ENCODE measurements around the gene LRFN2. TPM values are rescaled to one million over a fixed set of nuclear protein-coding genes. Genes with fewer than 3 reads are reported as not detected.

LRFN2 gene
- total and polyA plus RNA-seq, 2 donors from 2014 or later = not detected

GRCh38 chr6:40387127-40387870 is 199.9 kb downstream of the LRFN2 start:
- TF ChIP-seq CTCF (IDR thresholded peaks at IDR 0.05; ENCODE audit: borderline replicate concordance, extremely low read depth, insufficient read depth) = no peak
- Histone ChIP-seq H3K27me3 (ENCODE audit: control insufficient read depth, insufficient read depth, low read length) (no peaks in the 10 kb centered on the region), H3K36me3 (ENCODE audit: control insufficient read depth in 2 of 3, insufficient read depth in 3 of 3, low read length in 3 of 3) (no peaks in the 10 kb centered on the region), H3K27ac (ENCODE audit: low read depth in 2 of 2, low read length in 2 of 2) (no peak overlapping the region), H3K4me1 (ENCODE audit: control insufficient read depth in 2 of 3, insufficient read depth in 2 of 3, low read depth in 1 of 3, low read length in 3 of 3) (no peaks in the 10 kb centered on the region), H3K4me3 (ENCODE audit: low read length in 3 of 3) (no peak overlapping the region), H3K9ac (ENCODE audit: low read length in 3 of 3) (no peak overlapping the region), H3K9me3 (ENCODE audit: control insufficient read depth in 2 of 3, insufficient read depth in 1 of 3, low read length in 3 of 3) (no peaks in the 10 kb centered on the region)
- FAIRE-seq (no peak), DNase-seq (no peak)
- intact Hi-C loops (cut with DNase I) = no loop called here

- Histone ChIP-seq H3K4me1 (ENCODE audit: control insufficient read depth in 2 of 3, insufficient read depth in 2 of 3, low read depth in 1 of 3, low read length in 3 of 3) (no peaks in the 10 kb centered on the region), H3K36me3 (ENCODE audit: control insufficient read depth in 2 of 3, insufficient read depth in 3 of 3, low read length in 3 of 3) (no peaks in the 10 kb centered on the region), H3K27me3 (ENCODE audit: control insufficient read depth, insufficient read depth, low read length) (no peaks in the 10 kb centered on the region), H3K4me3 (ENCODE audit: low read length in 3 of 3) (no peak overlapping the region), H3K27ac (ENCODE audit: low read depth in 2 of 2, low read length in 2 of 2) (no peak overlapping the region), H3K9ac (ENCODE audit: low read length in 3 of 3) (no peak overlapping the region), H3K9me3 (ENCODE audit: control insufficient read depth in 2 of 3, insufficient read depth in 1 of 3, low read length in 3 of 3) (no peaks in the 10 kb centered on the region)
- intact Hi-C loops (cut with DNase I) = no loop called here
- no peak for TF ChIP-seq CTCF (IDR thresholded peaks at IDR 0.05; ENCODE audit: borderline replicate concordance, extremely low read depth, insufficient read depth)
- no peak for FAIRE-seq
- DNase-seq = no peak
Observed at GRCh38 chr6:40386200-40386599, 201.0 kb downstream of the LRFN2 start.

GRCh38 chr6:40383348-40384115 is 203.6 kb downstream of the LRFN2 start:
- Histone ChIP-seq H3K4me1 (ENCODE audit: control insufficient read depth in 2 of 3, insufficient read depth in 2 of 3, low read depth in 1 of 3, low read length in 3 of 3) (no peaks in the 10 kb centered on the region), H3K36me3 (ENCODE audit: control insufficient read depth in 2 of 3, insufficient read depth in 3 of 3, low read length in 3 of 3) (no peaks in the 10 kb centered on the region), H3K27ac (ENCODE audit: low read depth in 2 of 2, low read length in 2 of 2) (no peak overlapping the region), H3K27me3 (ENCODE audit: control insufficient read depth, insufficient read depth, low read length) (no peaks in the 10 kb centered on the region), H3K9me3 (ENCODE audit: control insufficient read depth in 2 of 3, insufficient read depth in 1 of 3, low read length in 3 of 3) (no peaks in the 10 kb centered on the region), H3K4me3 (ENCODE audit: low read length in 3 of 3) (no peak overlapping the region), H3K9ac (ENCODE audit: low read length in 3 of 3) (no peak overlapping the region)
- FAIRE-seq (no peak), DNase-seq (no peak)
- intact Hi-C loops (cut with DNase I) = no loop called here
- TF ChIP-seq CTCF (IDR thresholded peaks at IDR 0.05; ENCODE audit: borderline replicate concordance, extremely low read depth, insufficient read depth) = no peak

All from kidney (tissue), 14 donors.